ENCODE measurements around the gene MTR.

The MTR gene

GRCh38 chr1:236779312-236779711, 15.8 kb upstream of the MTR start:
- DNase-seq, result no peak

DNA sequence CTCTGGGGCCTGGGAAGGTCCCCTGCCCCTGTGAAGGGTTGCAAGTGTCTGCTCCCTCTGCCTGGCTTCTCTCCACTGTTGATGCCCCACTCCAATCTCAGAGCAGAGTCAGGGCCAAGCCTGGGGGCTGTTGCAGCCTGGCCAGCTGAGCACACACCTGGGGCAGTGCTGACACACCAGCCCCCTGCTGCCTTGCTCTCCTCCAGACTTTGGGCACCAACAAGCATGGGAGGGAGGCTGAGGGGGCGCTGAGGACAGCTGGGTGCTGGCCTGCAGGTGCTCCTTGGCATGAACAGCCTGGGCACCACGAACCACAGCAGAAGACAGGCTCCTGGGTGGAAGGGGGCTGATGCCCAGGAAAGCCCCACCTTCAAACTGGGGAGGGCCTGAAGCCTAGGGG, 9.6 kb upstream of the MTR start:
- no peak for DNase-seq

- DNase-seq, result no peak
These were observed 8.6 kb upstream of the MTR start for GRCh38 chr1:236786453-236786852.

DNA sequence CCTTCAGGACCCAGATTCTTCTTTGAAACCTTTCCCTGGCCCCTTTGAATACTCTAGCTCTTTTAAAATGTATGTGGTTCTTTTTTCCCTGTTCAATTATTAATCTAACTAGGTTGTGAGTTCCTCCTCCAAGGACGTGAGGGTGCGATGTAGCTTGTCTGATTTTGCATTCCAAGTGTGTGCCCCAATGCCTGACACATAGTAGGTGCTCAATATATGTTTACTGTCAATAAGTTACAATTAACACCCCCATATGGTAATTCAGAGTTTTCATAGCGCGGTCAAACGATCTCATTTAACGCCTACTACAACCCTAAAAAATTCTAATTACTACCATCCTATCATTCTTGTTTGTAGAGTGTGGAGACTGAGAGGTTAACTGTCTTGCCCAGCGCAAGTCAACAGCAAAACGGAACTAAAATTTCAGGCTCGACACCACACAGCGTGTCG, 482 bp upstream of the MTR start:
- DNase-seq, result no peak

DNA sequence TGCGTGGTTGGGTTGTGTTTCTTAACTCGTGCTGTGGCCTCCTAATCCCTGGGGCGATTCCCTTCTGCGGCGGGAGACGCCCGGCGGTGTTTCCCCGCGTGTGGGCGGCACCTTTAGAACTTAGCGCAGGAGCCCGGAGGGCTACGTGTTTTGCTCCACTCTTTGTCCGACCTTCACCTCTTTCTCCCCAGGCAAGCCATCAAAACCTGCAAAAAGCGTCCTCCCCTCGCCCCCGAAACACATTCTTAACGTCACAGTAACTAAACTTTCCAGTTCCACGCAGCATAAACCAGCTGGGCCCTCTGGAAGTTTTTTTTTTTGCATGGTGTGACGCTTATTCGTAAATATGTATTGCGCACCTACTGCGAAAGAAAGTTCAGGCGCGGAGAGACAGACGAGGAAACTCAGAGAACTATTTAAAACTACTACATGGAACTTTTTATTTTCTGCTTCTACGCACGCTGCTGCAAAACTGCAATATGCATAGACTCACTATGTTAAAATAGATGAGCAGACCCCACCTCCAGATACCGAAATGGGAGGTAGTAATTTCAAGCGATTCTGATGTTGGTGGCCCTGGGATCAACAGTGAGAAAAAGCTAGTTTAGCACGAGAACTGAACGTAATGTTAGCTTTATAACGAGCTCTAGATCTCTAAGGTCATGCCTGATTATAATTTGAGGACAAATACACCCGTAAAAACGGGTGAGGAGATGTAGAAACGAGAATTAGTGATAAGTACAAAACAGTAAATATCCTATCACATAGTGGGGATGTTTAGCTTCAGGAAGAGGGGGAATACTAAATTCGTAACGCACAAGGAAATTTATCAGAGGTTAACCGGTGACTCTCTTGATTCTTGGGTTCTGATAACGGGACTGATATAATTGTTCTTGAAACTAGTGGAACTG, 920 bp downstream of the MTR start:
- DNase-seq, result peak; percentile 31

- DNase-seq, result no peak
These were observed 3.9 kb downstream of the MTR start for GRCh38 chr1:236799001-236799400.

- DNase-seq, result no peak
These were observed 5.0 kb downstream of the MTR start for GRCh38 chr1:236800002-236800620.

GRCh38 chr1:236800623-236801022, 5.5 kb downstream of the MTR start:
- DNase-seq, result no peak

- DNase-seq, result no peak
These were observed 7.2 kb downstream of the MTR start for GRCh38 chr1:236802264-236802663.

DNA sequence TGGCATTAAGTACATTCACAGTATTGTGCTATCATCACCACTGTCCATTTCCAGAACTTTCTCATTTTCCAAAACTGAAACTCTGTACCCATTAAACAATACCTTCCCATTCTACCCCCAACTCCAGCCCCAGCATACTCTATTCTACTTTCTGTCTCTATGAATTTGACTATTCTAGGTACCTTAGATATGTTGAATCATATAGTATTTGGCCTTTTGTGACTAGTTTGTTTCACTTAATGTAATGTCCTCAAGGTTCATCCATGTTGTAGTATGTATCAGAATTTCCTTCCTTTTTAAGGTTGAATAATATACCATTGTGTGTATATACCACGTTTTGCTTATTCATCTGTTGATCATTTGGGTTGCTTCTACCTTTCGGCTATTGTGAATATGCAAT, 11.5 kb downstream of the MTR start:
- DNase-seq, result no peak

DNA sequence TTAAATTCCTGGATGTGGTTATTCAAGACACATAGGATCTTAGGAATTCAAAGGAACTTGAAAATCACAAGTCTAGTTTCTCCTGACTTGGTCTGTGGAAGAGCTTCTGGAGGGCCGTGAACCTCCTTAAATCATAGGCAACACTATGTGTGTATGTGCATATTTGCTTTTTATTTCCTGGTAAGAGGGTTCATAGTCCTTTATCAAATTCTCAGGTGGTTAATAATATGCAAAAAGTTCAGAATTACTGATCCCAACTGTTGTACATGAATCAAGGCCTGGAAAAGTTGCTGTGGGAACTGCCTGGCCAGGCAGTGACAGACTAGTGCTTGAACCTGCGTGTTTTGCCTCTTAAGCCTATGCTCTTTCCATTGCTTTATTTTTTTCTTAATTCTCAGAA, 12.9 kb downstream of the MTR start:
- no peak for DNase-seq

- DNase-seq, result no peak
These were observed 13.6 kb downstream of the MTR start for GRCh38 chr1:236808564-236809130.

DNA sequence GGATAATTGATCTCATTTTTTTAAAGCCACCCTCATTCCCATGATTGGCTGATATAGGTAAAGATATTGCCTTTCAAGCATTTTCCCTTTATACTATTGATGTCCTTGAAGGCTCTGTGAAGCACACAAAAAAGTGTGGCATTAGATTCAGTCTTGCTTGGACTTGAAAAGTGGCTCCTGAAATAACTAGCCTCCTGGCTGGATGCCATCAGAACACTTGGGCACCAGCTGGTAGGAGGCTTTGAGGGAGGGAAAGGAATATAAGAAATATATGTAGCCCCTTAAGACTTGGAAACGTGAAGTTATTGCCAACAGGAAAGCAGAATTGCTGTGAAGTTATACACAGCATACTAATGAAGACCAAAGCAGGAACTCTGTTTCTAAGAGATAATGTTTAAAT, 14.1 kb downstream of the MTR start:
- no peak for DNase-seq

DNA sequence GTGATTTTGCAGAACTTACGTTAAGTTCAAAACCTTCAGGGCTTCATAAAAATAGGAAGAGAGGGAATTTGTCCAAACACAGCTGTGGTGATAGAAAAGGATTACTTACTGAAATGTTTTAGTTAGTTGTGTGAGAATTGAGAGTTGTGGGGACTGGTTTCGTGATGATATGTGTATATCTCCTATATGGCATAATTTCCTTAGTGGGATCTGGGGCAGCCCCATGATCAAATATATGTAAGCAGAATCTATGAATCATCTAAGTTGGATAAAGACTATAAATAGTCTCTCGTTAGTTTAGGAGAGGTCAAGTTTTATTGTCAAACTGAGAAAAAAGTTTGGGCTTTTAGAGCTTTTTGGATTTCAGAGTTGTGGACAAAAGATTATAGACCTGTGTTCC, 14.9 kb downstream of the MTR start:
- no peak for DNase-seq

- no peak for DNase-seq
These were observed 17.4 kb downstream of the MTR start for GRCh38 chr1:236812334-236813030.

DNA sequence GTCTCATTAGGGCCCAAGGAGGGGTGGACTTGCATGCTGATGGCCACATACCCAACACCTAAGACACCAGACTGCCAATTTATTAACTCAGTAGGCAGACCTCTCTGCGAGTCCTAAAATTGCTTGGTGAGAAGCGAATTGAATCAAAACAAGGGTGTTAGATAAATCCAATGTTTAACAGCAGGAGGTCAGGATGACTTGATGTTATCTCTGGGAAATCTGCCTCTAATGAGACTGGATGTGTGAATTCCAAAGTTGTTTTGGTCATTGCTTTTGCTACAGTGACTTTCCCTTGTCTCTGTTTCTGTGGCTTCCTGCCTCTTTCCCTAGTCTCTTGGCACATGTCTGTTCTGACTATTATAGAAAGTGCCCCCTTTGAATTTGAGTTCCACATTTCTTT, 20.8 kb downstream of the MTR start:
- no peak for DNase-seq

- no peak for DNase-seq
These were observed 24.8 kb downstream of the MTR start for GRCh38 chr1:236819856-236820255.

DNA sequence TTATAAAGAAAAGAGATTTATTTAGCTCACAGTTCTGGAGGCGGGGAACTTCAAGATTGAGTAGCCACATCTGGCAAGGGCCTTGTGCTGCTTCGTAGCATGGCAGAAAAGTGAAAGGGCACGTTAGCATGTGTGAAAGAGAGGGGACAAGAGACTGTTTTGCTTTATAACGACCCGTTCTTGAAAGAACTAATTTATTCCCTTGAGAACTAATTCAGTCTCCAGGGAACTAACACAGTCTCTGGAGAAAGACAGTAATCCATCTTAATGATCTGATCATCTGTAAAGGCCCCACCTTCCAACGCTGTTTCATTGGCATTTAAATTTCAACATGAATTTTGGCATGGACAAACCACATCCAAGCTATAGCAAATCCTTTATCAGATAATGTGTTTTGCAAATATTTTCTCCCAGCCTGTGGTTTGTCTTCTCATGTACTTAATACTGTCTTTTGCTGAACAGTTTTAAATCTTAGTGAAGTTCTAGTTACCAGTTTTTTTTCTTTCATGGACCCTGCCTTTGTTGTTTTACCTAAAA, 26.1 kb downstream of the MTR start:
- no peak for DNase-seq

GRCh38 chr1:236823559-236823958, 28.5 kb downstream of the MTR start:
- no peak for DNase-seq

GRCh38 chr1:236829085-236829484, 34.0 kb downstream of the MTR start:
- DNase-seq, result no peak

DNA sequence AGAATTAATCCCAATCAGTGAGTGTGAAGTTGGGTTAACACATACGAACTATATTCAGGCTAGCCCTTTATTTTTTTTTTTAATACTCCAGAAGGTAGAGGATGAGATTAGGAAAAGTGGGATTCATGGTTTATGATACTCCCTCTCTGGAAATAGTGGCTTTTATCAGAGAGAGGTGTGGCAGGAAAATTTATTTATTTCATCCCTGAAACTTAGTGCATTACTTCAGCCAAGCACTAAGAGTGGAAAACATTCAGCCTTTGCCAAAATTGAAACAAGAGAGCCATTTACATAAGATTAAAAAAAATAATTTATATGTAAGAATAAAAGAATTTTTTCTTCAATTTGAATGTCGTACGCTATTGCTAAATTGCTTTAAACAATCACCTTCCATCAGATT, 35.0 kb downstream of the MTR start:
- DNase-seq, result no peak

GRCh38 chr1:236830560-236830959, 35.5 kb downstream of the MTR start:
- DNase-seq, result no peak

DNA sequence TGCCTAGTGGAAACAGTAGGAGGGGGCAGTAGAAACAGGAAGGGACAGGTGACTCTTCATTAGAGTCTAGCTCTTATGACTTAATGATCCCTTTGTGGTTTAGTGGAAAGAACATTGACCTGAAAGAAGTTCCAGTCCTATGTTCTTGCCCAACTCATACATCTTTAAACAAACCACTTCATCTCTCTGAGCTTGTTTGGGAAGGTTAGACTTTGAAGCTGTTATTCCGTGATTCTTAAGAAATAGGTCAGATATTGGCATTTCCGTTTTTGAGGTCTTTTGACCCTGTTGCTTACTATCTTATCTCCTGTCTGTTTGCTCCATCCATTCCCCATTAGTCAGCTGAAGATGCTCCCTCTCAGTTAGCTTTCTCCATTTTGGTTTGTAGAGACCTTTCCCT, 38.5 kb downstream of the MTR start:
- DNase-seq, result no peak
